Activated CD8-positive, alpha-beta T cell treated with anti-CD3 and anti-CD28 coated beads for 36 hours (primary cell): ENCODE data around the gene BRAT1. TPM values are rescaled to one million over a fixed set of nuclear protein-coding genes. Genes with fewer than 3 reads are reported as not detected.

ENCODE experiments used
- ATAC-seq: fragments of 200-7000 bp; cut with Tn5 transposase; one replicate; pipeline ENCODE4 v1.10.0; 2021; ENCODE audit warnings: mild to moderate bottlenecking, moderate library complexity
- CTCF ChIA-PET: fragments of 350-600 bp; sonication (Branson Sonifier 250); formaldehyde crosslinking; loops from one replicate; lab custom pipeline; 2021; ENCODE audit warnings: antibody characterized with exemption; lab: Charles Lee
- POLR2A ChIA-PET: fragments of 350-600 bp; sonication (Branson Sonifier 250); formaldehyde crosslinking; loops from one replicate; lab custom pipeline; 2021; ENCODE audit warnings: antibody characterized with exemption; lab: Charles Lee
- DNase-seq: peaks from one replicate; pipeline ENCODE4 v3.0.0-alpha.2; 2020
- H3K27ac Mint-ChIP-seq: one replicate; pipeline ENCODE4 v1.8.0; 2021; ENCODE audit warnings: mild to moderate bottlenecking, mixed read lengths
- H3K27me3 Mint-ChIP-seq: one replicate; pipeline ENCODE4 v1.8.0; 2021; ENCODE audit warnings: mixed read lengths
- H3K36me3 Mint-ChIP-seq: one replicate; pipeline ENCODE4 v1.8.0; 2021; ENCODE audit warnings: low read depth, mixed read lengths
- H3K4me1 Mint-ChIP-seq: one replicate; pipeline ENCODE4 v1.8.0; 2021; ENCODE audit warnings: low read depth, mixed read lengths
- H3K4me3 Mint-ChIP-seq: one replicate; pipeline ENCODE4 v1.8.0; 2021; ENCODE audit warnings: mild to moderate bottlenecking, moderate library complexity, mixed read lengths
- H3K9me3 Mint-ChIP-seq: one replicate; pipeline ENCODE4 v1.8.0; 2021; ENCODE audit warnings: mixed read lengths
- intact Hi-C: fragments of 100-400 bp; cut with micrococcal nuclease; formaldehyde crosslinking; loops from one replicate; pipeline ENCODE4 v1.10.0; 2022
- total RNA-seq, 2 experiments: library from RNA; stranded (reverse); gene quantifications; one replicate each; pipeline ENCODE4 v1.2.3, GENCODE V29; 2021
- TF ChIP-seq, protein P1 (sequence below): fragments of 200-600 bp; IDR thresholded peaks from one replicate; pipeline ENCODE4 v1.8.0; 2022; ENCODE audit warnings: antibody characterized with exemption, mild to moderate bottlenecking

Gene BRAT1
- total RNA-seq, 2 experiments from 2014 or later, result 30.9 to 32.6 TPM

DNA sequence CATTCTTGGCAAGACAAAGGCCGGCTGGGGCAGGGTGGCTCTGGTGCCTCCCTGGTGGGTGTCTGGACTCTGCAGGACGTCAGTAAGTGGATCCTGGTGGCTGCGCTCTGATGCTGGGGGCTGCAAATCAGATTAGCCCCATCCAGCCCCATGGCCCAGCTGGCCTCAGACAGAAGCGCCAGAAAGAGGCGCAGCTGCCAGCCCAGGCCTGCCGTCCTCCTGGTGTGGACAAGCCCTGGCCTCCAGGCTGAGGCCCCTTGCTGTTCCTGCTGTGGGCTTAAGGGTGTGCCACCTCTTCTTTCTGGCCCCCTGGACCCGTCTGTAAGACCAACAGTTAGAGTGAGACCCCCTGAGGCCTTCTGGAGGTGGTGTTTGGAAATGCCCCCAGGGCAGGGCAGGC is 41.6 kb downstream of the BRAT1 start:
- intact Hi-C loops, result no loop called here
- no peaks in the 10 kb centered on the region for H3K27me3 Mint-ChIP-seq
- no peaks in the 10 kb centered on the region for H3K36me3 Mint-ChIP-seq
- ATAC-seq (no peak), DNase-seq (no peak)
- TF ChIP-seq, protein P1, sequence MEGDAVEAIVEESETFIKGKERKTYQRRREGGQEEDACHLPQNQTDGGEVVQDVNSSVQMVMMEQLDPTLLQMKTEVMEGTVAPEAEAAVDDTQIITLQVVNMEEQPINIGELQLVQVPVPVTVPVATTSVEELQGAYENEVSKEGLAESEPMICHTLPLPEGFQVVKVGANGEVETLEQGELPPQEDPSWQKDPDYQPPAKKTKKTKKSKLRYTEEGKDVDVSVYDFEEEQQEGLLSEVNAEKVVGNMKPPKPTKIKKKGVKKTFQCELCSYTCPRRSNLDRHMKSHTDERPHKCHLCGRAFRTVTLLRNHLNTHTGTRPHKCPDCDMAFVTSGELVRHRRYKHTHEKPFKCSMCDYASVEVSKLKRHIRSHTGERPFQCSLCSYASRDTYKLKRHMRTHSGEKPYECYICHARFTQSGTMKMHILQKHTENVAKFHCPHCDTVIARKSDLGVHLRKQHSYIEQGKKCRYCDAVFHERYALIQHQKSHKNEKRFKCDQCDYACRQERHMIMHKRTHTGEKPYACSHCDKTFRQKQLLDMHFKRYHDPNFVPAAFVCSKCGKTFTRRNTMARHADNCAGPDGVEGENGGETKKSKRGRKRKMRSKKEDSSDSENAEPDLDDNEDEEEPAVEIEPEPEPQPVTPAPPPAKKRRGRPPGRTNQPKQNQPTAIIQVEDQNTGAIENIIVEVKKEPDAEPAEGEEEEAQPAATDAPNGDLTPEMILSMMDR, result no peak
- no peaks in the 10 kb centered on the region for H3K9me3 Mint-ChIP-seq
- ChIA-PET CTCF (no interaction called here), POLR2A (no interaction called here)
- peaks cover 58% of the 10 kb centered on the region for H3K4me1 Mint-ChIP-seq
- H3K27ac Mint-ChIP-seq, result no peak overlapping the region
- H3K4me3 Mint-ChIP-seq, result no peak overlapping the region

DNA sequence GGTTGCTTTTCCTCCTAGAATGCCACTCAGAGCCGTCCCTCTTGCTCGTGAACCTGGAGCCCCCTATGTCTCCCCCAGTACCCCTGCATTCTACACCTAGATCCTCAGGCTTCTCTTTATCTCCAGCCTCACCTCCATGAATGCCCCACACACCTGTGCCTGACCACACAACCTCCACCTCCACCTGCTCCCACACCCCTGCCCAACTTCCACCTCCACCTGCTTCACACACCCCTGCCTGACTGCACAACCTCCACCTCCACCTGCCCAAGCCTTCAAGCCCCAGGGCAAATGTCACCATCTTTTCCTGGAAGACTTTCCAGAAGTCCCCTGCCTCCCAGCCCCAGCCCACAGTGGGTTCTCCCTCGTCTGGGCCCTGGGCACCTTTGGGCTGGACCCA is 42.6 kb downstream of the BRAT1 start:
- Mint-ChIP-seq H3K4me1 (peaks cover 58% of the 10 kb centered on the region), H3K9me3 (no peaks in the 10 kb centered on the region), H3K27me3 (no peaks in the 10 kb centered on the region), H3K27ac (peak overlapping the region; percentile 93), H3K36me3 (no peaks in the 10 kb centered on the region), H3K4me3 (no peak overlapping the region)
- ChIA-PET POLR2A (interaction anchor here (3.1 to 6.2 kb wide), 2 partner anchors 10 to 18 kb away, joined by 12 to 60 read pairs; partner anchors contain the start of gene LFNG), CTCF (interaction anchor here (1.5 kb wide), 1 partner anchor 14 kb away, joined by 3 read pairs; no protein-coding TSS in a partner anchor)
- ATAC-seq, result no peak
- no peak for DNase-seq
- TF ChIP-seq, protein P1, result no peak
- intact Hi-C loops, result no loop called here

DNA sequence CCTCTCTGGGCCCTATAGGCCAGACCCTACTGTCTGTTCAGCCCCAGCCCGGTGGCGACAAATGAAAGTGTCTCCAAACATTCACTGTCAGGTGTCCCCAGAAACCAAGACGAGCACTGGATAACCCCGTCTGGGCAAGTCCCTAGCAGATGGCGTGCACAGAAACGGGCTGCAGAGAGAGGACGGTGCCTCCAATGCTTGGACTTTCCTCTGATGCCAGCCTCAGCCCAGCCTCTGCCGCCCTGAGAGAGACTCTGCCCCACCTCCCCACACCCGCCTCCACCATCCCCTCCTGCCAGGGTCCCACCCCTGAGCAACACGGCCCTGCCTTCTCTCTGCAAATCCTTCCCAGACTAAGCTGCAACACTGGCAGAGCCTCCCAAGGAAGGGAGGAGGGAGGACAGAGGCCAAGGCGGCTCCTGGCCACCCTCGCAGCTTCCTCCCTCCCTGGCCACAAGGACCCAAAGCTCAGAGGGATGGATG is 43.1 kb downstream of the BRAT1 start:
- CTCF ChIA-PET, result interaction anchor here (1.5 kb wide), 1 partner anchor 14 kb away, joined by 3 read pairs; no protein-coding TSS in a partner anchor
- DNase-seq, result peak; percentile 62
- H3K4me1 Mint-ChIP-seq, result peaks cover 53% of the 10 kb centered on the region

DNA sequence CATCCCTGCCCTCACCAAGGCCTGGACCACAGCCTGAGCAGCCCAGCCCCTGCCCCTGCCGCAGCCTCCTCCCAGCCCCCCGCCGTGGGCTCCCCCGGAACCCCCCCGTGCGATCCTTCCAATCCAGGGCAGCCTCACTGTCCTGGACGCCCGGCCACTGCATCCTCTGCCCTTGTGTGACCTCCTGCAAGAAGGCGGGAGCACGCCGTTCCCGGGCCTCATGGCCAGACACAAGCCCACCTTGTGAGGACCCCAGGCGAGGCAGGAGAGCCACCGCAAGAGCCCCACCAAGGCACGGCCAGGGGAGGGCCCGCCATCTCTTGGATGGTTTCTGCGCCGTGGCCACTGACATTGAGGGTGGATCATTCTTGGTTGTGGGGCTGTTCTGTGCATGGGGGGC is 43.6 kb downstream of the BRAT1 start:
- no peak for ATAC-seq
- H3K9me3 Mint-ChIP-seq, result no peaks in the 10 kb centered on the region
- peak overlapping the region; percentile 65 for H3K4me3 Mint-ChIP-seq
- no peaks in the 10 kb centered on the region for H3K27me3 Mint-ChIP-seq
- intact Hi-C loops, result no loop called here
- no peak for DNase-seq
- peak overlapping the region; percentile 93 for H3K27ac Mint-ChIP-seq
- no peaks in the 10 kb centered on the region for H3K36me3 Mint-ChIP-seq
- H3K4me1 Mint-ChIP-seq, result peaks cover 50% of the 10 kb centered on the region
- ChIA-PET CTCF (interaction anchor here (1.5 to 1.6 kb wide), 2 partner anchors 15 to 198 kb away, joined by 3 read pairs; no protein-coding TSS in a partner anchor), POLR2A (interaction anchor here (1.3 to 6.2 kb wide), 5 partner anchors 10 to 27 kb away, joined by 7 to 60 read pairs (median 12); partner anchors contain the start of gene LFNG)
- TF ChIP-seq, protein P1, result no peak

More for the DNA sequence above, 43.1 kb downstream of the BRAT1 start:
- Mint-ChIP-seq H3K4me3 (peak overlapping the region; percentile 65), H3K27me3 (no peaks in the 10 kb centered on the region), H3K27ac (peak overlapping the region; percentile 93), H3K36me3 (no peaks in the 10 kb centered on the region), H3K9me3 (no peaks in the 10 kb centered on the region)
- intact Hi-C loops, result no loop called here
- POLR2A ChIA-PET, result interaction anchor here (3.1 to 6.2 kb wide), 2 partner anchors 10 to 18 kb away, joined by 12 to 60 read pairs; partner anchors contain the start of gene LFNG
- no peak for ATAC-seq
- TF ChIP-seq, protein P1, result no peak
